Measurements from ENCODE around the gene COL18A1. TPM values are rescaled to one million over a fixed set of nuclear protein-coding genes. Genes with fewer than 3 reads are reported as not detected.

Gene COL18A1
- total RNA-seq, 2 donors from 2014 or later = 117 to 134 TPM

- Histone ChIP-seq H3K4me3 (no peak overlapping the region), H3K36me3 (no peaks in the 10 kb centered on the region), H3K4me1 (peaks cover 0 to 17% of the 10 kb centered on the region in 2 donors), H3K27ac (no peak overlapping the region), H3K9me3 (no peaks in the 10 kb centered on the region), H3K27me3 (no peaks in the 10 kb centered on the region)
- no peak for DNase-seq (ENCODE audit: low spot score)
- TF ChIP-seq, protein P1, sequence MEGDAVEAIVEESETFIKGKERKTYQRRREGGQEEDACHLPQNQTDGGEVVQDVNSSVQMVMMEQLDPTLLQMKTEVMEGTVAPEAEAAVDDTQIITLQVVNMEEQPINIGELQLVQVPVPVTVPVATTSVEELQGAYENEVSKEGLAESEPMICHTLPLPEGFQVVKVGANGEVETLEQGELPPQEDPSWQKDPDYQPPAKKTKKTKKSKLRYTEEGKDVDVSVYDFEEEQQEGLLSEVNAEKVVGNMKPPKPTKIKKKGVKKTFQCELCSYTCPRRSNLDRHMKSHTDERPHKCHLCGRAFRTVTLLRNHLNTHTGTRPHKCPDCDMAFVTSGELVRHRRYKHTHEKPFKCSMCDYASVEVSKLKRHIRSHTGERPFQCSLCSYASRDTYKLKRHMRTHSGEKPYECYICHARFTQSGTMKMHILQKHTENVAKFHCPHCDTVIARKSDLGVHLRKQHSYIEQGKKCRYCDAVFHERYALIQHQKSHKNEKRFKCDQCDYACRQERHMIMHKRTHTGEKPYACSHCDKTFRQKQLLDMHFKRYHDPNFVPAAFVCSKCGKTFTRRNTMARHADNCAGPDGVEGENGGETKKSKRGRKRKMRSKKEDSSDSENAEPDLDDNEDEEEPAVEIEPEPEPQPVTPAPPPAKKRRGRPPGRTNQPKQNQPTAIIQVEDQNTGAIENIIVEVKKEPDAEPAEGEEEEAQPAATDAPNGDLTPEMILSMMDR (IDR thresholded peaks at IDR 0.05) = no peak
Measured at GRCh38 chr21:45383111-45383614, 21.8 kb upstream of the COL18A1 start.

DNA sequence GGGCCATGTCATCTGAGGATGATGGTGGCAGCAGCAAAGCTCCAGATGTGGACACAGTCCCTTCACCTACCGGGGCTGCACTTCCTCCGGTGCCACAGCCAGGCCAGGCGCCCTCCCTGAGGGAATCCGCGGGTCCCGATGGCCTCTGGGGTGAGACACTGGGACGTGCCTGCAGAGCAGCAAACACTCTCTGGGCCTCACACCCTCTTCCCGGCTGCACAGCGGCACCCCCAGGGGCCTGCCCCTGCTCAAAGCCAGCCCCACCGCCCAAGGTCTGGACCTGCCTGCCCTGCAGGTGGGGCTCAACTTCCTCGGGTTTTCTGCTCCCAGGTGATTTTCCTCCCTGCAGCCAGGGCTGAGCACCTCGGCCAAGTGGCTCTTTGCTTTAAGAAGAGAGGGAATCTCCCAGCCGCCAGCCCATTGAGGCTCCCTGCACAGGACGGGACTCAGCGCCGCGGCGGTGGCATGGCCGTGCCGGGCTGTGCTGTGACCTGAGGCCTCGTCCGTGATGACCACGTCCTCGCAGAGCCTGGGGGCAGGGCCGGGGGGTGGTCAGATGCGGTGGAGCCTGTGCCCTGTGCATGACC lies 21.3 kb upstream of the COL18A1 start:
- no peak for DNase-seq (ENCODE audit: low spot score)
- H3K27ac ChIP-seq = no peak overlapping the region
- H3K9me3 ChIP-seq = no peaks in the 10 kb centered on the region
- no peak overlapping the region for H3K4me3 ChIP-seq
- H3K27me3 ChIP-seq = no peaks in the 10 kb centered on the region
- TF ChIP-seq, protein P1 (IDR thresholded peaks at IDR 0.05) = no peak
- H3K36me3 ChIP-seq = no peaks in the 10 kb centered on the region
- peaks cover 0 to 17% of the 10 kb centered on the region in 2 donors for H3K4me1 ChIP-seq

DNA sequence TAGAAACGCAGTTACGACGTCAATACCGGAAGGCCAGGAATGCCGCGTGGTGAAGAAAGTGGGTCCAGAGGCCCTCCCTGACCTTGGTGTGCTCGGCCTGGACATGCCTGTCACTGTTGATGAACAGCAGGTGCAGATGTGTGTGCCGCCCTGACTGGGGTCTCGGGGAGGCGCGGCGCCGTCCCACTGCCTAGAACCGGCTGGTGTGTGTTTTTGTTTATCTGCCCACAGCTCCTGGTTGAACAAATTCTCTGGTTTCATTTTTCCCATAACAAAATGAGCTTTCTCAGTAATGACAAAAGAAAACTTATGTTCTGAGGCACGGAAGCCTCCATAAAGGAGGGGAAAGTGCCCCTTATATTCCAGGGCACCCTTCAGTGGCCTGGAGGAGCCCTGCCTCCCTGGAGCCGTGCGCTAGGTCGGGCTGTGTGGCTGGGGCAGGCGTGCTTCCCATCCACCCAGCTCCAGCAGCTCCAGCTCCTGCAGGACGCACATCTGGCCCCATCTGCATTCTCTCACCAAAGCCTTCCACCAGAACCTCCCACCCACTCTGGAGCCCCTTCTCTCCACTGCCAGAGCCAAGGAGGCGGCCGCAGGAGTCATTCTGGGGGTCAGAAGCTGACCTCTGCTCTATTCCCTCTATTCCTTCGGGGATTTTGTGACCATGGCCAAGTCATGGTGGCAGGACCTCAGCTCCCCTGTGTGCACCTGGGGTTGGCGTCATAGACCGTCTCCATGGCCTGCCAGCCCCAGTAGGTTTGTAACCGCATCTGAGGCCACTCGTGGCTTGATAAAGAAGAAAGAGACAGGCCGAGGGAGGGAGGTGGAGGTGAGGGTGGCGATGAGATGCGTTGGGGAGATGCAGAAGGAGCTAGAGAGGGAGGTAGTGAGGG lies 20.1 kb upstream of the COL18A1 start:
- H3K36me3 ChIP-seq = no peaks in the 10 kb centered on the region
- H3K27ac ChIP-seq = no peak overlapping the region
- H3K4me3 ChIP-seq = no peak overlapping the region
- DNase-seq (ENCODE audit: low spot score) = no peak
- peaks cover 0 to 17% of the 10 kb centered on the region in 2 donors for H3K4me1 ChIP-seq
- no peaks in the 10 kb centered on the region for H3K9me3 ChIP-seq
- TF ChIP-seq, protein P1 (IDR thresholded peaks at IDR 0.05) = no peak
- H3K27me3 ChIP-seq = no peaks in the 10 kb centered on the region

DNA sequence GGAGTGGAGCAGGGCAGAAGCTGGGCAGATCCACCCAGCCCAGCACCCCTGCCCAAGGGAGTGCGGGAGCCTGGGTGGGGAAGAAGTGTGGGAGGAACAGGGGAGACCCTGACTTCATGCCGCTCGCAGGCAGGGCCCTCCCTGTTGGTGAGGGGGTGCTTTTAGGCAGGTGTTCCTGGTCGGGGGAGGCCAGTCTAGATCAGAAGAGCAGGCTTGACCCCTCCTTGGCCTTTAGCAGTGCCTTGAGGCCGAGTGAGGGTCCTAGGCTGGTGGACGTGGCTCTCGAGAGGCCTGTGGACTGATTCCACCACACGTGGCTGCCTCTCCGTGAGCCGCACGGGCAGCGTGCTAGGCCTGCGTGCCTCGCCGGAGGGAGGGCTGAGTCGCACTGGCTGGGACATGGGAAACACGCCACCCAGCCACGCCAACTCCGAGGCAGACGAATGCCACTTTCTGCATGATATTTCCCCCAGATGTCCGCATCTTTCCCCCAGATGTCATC lies 19.4 kb upstream of the COL18A1 start:
- no peaks in the 10 kb centered on the region for H3K9me3 ChIP-seq
- no peaks in the 10 kb centered on the region for H3K27me3 ChIP-seq
- no peak for DNase-seq (ENCODE audit: low spot score)
- TF ChIP-seq, protein P1 (IDR thresholded peaks at IDR 0.05) = no peak
- H3K27ac ChIP-seq = no peak overlapping the region
- no peak overlapping the region for H3K4me3 ChIP-seq
- H3K4me1 ChIP-seq = peaks cover 0 to 17% of the 10 kb centered on the region in 2 donors
- no peaks in the 10 kb centered on the region for H3K36me3 ChIP-seq

DNA sequence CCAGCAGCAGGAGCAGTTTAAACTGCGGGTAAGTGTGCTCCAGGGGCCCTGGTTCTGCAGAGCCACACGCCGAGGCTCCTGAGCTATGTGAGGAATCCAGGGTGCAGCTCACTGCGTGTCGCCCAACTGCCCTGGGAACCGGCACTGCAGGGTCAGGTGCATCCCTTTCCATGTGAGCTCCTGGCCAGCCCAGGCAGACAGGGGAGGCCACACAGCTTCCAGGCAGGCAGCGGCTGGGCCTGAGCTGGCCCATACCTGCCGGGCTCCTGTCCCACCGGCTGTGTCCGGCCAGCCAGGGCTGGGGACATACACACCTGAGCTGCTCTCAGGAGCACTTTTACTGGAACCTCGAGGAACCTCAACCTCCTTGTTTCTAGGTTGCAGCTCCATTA lies 18.6 kb upstream of the COL18A1 start:
- H3K4me1 ChIP-seq = peaks cover 0 to 17% of the 10 kb centered on the region in 2 donors
- TF ChIP-seq, protein P1 (IDR thresholded peaks at IDR 0.05) = no peak
- no peak for DNase-seq (ENCODE audit: low spot score)
- no peaks in the 10 kb centered on the region for H3K36me3 ChIP-seq
- H3K27ac ChIP-seq = no peak overlapping the region
- no peaks in the 10 kb centered on the region for H3K9me3 ChIP-seq
- H3K4me3 ChIP-seq = no peak overlapping the region
- no peaks in the 10 kb centered on the region for H3K27me3 ChIP-seq

Measured in right atrium auricular region (tissue), 2 donors.